NB4 (cell line): ENCODE measurements around the gene NOX3.

Experiments used
- DNase-seq: peaks from one replicate; pipeline ENCODE4 v3.0.0; 2010; ENCODE audit warnings: low read depth
- H3K4me3 ChIP-seq: one replicate; pipeline ENCODE4 v1.5.1; 2011; ENCODE audit warnings: mild to moderate bottlenecking, low read depth, low read length, moderate library complexity
- MYC ChIP-seq: IDR thresholded peaks from 2 replicates; pipeline ENCODE4 v1.6.1; 2011; ENCODE audit warnings: low read depth, low read length
- POLR2A ChIP-seq: IDR thresholded peaks from 2 replicates; pipeline ENCODE4 v1.6.1; 2011; ENCODE audit warnings: mild to moderate bottlenecking; ENCODE audit not compliant: insufficient read length; ENCODE audit errors: extremely low read depth
- TF ChIP-seq, protein P1 (sequence below): IDR thresholded peaks from one replicate; pipeline ENCODE4 v1.5.1; 2012; ENCODE audit warnings: low read depth, low read length
- TF ChIP-seq, protein P2 (sequence below): IDR thresholded peaks from 2 replicates; pipeline ENCODE4 v1.6.1; 2011; ENCODE audit warnings: low read depth, low read length

NOX3 gene

DNA sequence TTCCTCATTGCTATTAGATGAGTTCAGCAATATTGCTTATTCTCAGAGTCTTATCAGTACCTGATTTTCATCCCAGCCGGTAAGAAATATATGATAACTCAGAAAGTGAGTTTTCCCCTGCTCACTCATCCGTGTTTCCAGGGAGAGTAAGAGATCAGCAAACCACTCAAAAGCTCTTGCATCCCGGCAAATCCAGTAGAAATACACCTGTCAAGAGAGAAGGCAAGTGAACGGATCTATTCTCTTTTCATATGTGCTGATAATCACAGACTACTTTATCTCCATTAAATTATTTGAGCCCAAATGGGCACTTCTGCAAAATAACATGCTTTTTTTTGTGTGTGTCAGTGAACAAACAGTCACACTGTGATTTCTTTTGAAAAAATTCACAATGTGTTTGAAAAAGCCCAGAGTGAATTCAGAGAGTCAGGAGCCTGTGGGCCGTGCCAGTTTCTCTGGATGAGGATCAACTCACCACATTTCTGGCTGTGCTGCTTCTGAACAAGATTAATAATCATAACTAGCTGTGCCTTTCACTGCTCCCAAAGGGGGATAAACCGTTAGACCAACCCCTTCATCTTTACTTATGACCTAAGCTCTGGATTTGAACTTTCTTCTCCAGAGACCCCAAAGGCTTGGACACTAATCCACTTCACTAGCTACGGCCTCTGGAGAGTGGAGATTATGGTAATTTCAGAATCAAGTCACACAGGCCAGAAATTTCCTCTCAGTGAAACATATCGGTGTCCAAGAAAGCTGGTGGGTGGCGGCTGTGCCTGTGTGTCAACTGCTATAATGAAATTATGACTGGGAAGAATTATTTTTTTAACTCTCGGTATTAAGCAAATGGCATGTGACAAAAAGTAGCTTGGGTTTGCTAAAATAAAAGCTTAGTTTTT, 44.2 kb downstream of the NOX3 start:
- TF ChIP-seq, protein P1, sequence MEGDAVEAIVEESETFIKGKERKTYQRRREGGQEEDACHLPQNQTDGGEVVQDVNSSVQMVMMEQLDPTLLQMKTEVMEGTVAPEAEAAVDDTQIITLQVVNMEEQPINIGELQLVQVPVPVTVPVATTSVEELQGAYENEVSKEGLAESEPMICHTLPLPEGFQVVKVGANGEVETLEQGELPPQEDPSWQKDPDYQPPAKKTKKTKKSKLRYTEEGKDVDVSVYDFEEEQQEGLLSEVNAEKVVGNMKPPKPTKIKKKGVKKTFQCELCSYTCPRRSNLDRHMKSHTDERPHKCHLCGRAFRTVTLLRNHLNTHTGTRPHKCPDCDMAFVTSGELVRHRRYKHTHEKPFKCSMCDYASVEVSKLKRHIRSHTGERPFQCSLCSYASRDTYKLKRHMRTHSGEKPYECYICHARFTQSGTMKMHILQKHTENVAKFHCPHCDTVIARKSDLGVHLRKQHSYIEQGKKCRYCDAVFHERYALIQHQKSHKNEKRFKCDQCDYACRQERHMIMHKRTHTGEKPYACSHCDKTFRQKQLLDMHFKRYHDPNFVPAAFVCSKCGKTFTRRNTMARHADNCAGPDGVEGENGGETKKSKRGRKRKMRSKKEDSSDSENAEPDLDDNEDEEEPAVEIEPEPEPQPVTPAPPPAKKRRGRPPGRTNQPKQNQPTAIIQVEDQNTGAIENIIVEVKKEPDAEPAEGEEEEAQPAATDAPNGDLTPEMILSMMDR, result no peak
- TF ChIP-seq, protein P2, sequence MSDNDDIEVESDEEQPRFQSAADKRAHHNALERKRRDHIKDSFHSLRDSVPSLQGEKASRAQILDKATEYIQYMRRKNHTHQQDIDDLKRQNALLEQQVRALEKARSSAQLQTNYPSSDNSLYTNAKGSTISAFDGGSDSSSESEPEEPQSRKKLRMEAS, result no peak
- TF ChIP-seq MYC (no peak), POLR2A (no peak)
- no peak overlapping the region for H3K4me3 ChIP-seq
- no peak for DNase-seq

DNA sequence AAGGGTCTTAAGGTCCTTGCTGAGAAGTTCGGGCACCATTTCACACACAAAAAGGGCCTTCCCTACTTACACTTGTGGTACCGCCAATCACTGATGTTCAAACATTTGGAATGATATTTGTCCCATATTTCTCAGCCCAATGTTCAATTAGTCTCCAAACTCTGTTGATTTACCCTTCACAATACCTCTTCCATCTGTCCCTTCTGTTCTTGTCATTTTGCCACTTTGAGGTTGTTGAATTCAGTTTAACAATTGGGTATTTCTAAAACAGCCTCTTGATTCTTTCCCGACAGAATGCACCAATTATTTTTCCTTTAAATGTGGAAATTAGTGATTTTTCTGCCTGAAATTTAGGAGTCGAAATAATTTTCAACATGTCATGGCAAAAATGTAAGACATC, 46.2 kb downstream of the NOX3 start:
- no peak overlapping the region for H3K4me3 ChIP-seq
- no peak for DNase-seq
- TF ChIP-seq MYC, result no peak
- TF ChIP-seq, protein P2, result no peak
- TF ChIP-seq POLR2A, result no peak
- TF ChIP-seq, protein P1, result no peak

DNA sequence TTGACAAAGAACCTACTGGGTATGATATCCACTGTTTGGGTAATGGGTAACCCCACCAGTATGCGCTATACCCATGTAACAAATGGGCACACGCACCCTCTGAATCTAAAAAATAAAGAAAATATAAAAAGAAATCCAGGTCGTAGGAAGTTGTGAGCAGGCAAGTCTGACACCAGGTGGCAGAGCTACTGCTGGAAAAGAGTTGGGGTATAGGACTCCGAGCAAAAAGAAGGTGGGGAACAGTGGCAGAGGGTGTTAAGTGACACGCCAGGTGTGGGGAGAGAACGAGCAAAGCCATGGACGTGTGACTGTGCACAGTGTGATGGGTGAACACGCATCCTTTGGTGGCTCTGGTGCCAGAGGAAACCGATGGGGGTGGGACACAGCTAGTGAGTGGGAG, 46.7 kb downstream of the NOX3 start:
- TF ChIP-seq, protein P2, result no peak
- TF ChIP-seq, protein P1, result no peak
- no peak for TF ChIP-seq POLR2A
- no peak for TF ChIP-seq MYC
- DNase-seq, result no peak
- no peak overlapping the region for H3K4me3 ChIP-seq

DNA sequence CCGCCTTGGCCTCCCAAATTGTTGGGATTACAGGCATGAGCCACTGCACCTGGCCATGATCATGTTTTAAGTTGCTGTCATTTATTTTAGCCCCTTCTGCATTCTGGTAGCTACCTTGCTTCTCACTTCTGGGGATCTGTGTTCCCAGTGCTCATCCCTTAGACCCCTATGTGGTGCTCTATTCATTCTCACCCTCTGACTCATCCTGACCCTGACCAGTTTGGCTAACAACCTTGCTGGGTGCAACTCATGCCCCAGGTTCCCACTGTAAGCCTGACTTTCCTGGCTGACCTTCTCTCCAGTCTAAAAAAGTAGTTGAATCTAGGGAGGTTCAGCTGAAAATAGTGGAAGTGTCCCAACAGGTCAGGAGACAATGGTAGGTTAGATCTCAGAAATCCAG, 47.4 kb downstream of the NOX3 start:
- H3K4me3 ChIP-seq, result no peak overlapping the region
- TF ChIP-seq, protein P1, result no peak
- TF ChIP-seq MYC, result no peak
- TF ChIP-seq, protein P2, result no peak
- no peak for TF ChIP-seq POLR2A

DNA sequence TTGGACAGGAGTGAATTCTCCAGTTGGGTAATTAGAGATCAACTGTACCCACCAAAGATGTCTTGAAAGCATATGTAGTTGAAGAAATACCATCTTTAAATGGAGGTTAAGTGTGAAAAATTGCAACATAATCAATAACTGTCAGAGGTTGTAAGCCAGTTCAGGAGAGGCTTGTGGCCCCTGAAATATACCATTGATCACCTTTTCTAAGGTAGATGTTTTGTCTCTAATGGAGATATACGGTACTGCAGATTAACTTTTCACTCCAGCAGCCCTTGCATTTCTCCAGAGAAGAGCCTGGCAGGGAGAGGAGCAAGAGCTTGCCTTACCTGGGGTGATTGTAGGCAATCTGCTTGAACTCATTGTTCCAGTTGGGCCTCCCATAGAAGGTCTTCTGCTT, 48.8 kb downstream of the NOX3 start:
- TF ChIP-seq, protein P2, result no peak
- TF ChIP-seq MYC (no peak), POLR2A (no peak)
- TF ChIP-seq, protein P1, result no peak
- DNase-seq, result no peak
- H3K4me3 ChIP-seq, result no peak overlapping the region

More for the DNA sequence above, 47.4 kb downstream of the NOX3 start:
- DNase-seq, result no peak
